H9 (cell line): ENCODE data around the gene C10orf71. TPM values are rescaled to one million over a fixed set of nuclear protein-coding genes. Genes with fewer than 3 reads are reported as not detected.

ENCODE experiments used
- DNase-seq: peaks from one replicate; pipeline ENCODE4 v3.0.0-alpha.2; 2017
- H2AFZ ChIP-seq: one replicate; pipeline ENCODE4 v1.6.1; 2013; ENCODE audit warnings: mild to moderate bottlenecking, low read length, control low read depth, moderate library complexity
- H2AK5ac ChIP-seq: 2 replicates; pipeline ENCODE4 v1.6.1; 2013; ENCODE audit warnings: low read length, control low read depth, mixed read lengths; ENCODE audit not compliant: insufficient read length
- H2BK120ac ChIP-seq: one replicate; pipeline ENCODE4 v1.6.1; 2013; ENCODE audit warnings: low read depth, mild to moderate bottlenecking, low read length, control low read depth, inconsistent platforms; ENCODE audit not compliant: poor library complexity, severe bottlenecking
- H2BK12ac ChIP-seq: 2 replicates; pipeline ENCODE4 v1.6.1; 2013; ENCODE audit warnings: low read length, control low read depth, mixed read lengths, low read depth; ENCODE audit not compliant: insufficient read length
- H2BK15ac ChIP-seq: 2 replicates; pipeline ENCODE4 v1.6.1; 2013; ENCODE audit warnings: low read depth, low read length, control low read depth
- H2BK20ac ChIP-seq: one replicate; pipeline ENCODE4 v1.6.1; 2013; ENCODE audit warnings: low read depth, mild to moderate bottlenecking, low read length, control low read depth, inconsistent platforms; ENCODE audit not compliant: poor library complexity, severe bottlenecking
- H2BK5ac ChIP-seq: 2 replicates; pipeline ENCODE4 v1.6.1; 2013; ENCODE audit warnings: low read length, control low read depth, mixed read lengths; ENCODE audit not compliant: insufficient read length
- H3K14ac ChIP-seq: 2 replicates; pipeline ENCODE4 v1.6.1; 2013; ENCODE audit warnings: low read length, control low read depth; ENCODE audit not compliant: insufficient read depth
- H3K18ac ChIP-seq: 2 replicates; pipeline ENCODE4 v1.6.1; 2013; ENCODE audit warnings: low read depth, mild to moderate bottlenecking, mixed read lengths, low read length, control low read depth; ENCODE audit not compliant: insufficient read length
- H3K23ac ChIP-seq: 2 replicates; pipeline ENCODE4 v1.6.1; 2013; ENCODE audit warnings: low read length, control low read depth, mixed read lengths, low read depth; ENCODE audit not compliant: insufficient read length
- H3K23me2 ChIP-seq: 2 replicates; pipeline ENCODE4 v1.6.1; 2013; ENCODE audit warnings: low read depth, mild to moderate bottlenecking, mixed read lengths, low read length, control low read depth; ENCODE audit not compliant: insufficient read length, poor library complexity, severe bottlenecking
- H3K27ac ChIP-seq: 2 replicates; pipeline ENCODE4 v1.5.1; 2013; ENCODE audit warnings: low read length, control low read depth, mixed read lengths, low read depth; ENCODE audit not compliant: insufficient read length
- H3K27me3 ChIP-seq: 2 replicates; pipeline ENCODE4 v1.6.1; 2013; ENCODE audit warnings: low read length, control low read depth, inconsistent platforms; ENCODE audit not compliant: insufficient read depth
- H3K4ac ChIP-seq: 2 replicates; pipeline ENCODE4 v1.6.1; 2013; ENCODE audit warnings: low read depth, mild to moderate bottlenecking, control low read depth, inconsistent platforms, low read length, moderate library complexity
- H3K4me1 ChIP-seq: 2 replicates; pipeline ENCODE4 v1.6.1; 2013; ENCODE audit warnings: low read length, control low read depth, inconsistent platforms; ENCODE audit not compliant: insufficient read depth
- H3K4me2 ChIP-seq: 2 replicates; pipeline ENCODE4 v1.6.1; 2013; ENCODE audit warnings: low read length, control low read depth, mixed read lengths; ENCODE audit not compliant: insufficient read length, insufficient read depth
- H3K56ac ChIP-seq: 2 replicates; pipeline ENCODE4 v1.6.1; 2013; ENCODE audit warnings: low read depth, mild to moderate bottlenecking, mixed read lengths, low read length, control low read depth; ENCODE audit not compliant: insufficient read length
- H3K79me1 ChIP-seq: 2 replicates; pipeline ENCODE4 v1.6.1; 2013; ENCODE audit warnings: low read depth, mild to moderate bottlenecking, moderate library complexity, low read length, control low read depth, inconsistent platforms; ENCODE audit not compliant: insufficient read depth, poor library complexity, severe bottlenecking
- H3K79me2 ChIP-seq: 2 replicates; pipeline ENCODE4 v1.6.1; 2013; ENCODE audit warnings: low read length, control low read depth, inconsistent platforms; ENCODE audit not compliant: insufficient read depth
- H3K9ac ChIP-seq: 2 replicates; pipeline ENCODE4 v1.6.1; 2013; ENCODE audit warnings: low read length, control low read depth, mixed read lengths; ENCODE audit not compliant: insufficient read length; ENCODE audit errors: extremely low read depth
- H3K9me3 ChIP-seq: one replicate; pipeline ENCODE4 v1.6.1; 2013; ENCODE audit warnings: low read depth, low read length, inconsistent platforms; ENCODE audit not compliant: control insufficient read depth
- H3T11ph ChIP-seq: one replicate; pipeline ENCODE4 v1.6.1; 2013; ENCODE audit warnings: mild to moderate bottlenecking, low read length, control low read depth, inconsistent platforms
- H4K20me1 ChIP-seq: one replicate; pipeline ENCODE4 v1.6.1; 2013; ENCODE audit not compliant: control insufficient read depth, insufficient read length, insufficient read depth
- H4K5ac ChIP-seq: 2 replicates; pipeline ENCODE4 v1.6.1; 2013; ENCODE audit warnings: low read depth, mild to moderate bottlenecking, mixed read lengths, low read length, control low read depth; ENCODE audit not compliant: insufficient read length
- H4K8ac ChIP-seq: replicated peaks from 2 replicates; pipeline ENCODE4 v1.6.1; 2013; ENCODE audit warnings: low read length, control low read depth, mixed read lengths, low read depth; ENCODE audit not compliant: insufficient read length
- H4K91ac ChIP-seq: 2 replicates; pipeline ENCODE4 v1.6.1; 2013; ENCODE audit warnings: low read depth, mild to moderate bottlenecking, moderate library complexity, mixed read lengths, low read length, control low read depth; ENCODE audit not compliant: insufficient read length
- H3K27ac Mint-ChIP-seq, 3 experiments: 2 replicates in 2 of 3; 3 replicates in 1 of 3; pipeline ENCODE4 v1.8.0; 2020 to 2021; ENCODE audit warnings: mixed read lengths in 3 of 3, mild to moderate bottlenecking in 1 of 3, moderate library complexity in 1 of 3
- H3K27me3 Mint-ChIP-seq: 2 replicates; pipeline ENCODE4 v1.8.0; 2021; ENCODE audit warnings: low read depth, mild to moderate bottlenecking, moderate library complexity, mixed read lengths
- H3K36me3 Mint-ChIP-seq, 3 experiments: 2 replicates in 2 of 3; 3 replicates in 1 of 3; pipeline ENCODE4 v1.8.0; 2020 to 2021; ENCODE audit warnings: low read depth in 3 of 3, mixed read lengths in 3 of 3; ENCODE audit not compliant: insufficient read depth in 1 of 3
- H3K4me1 Mint-ChIP-seq, 2 experiments: 2 replicates each; pipeline ENCODE4 v1.8.0; 2020; ENCODE audit warnings: mixed read lengths in 2 of 2
- H3K4me3 Mint-ChIP-seq, 2 experiments: 2 replicates in 1 of 2; 3 replicates in 1 of 2; pipeline ENCODE4 v1.8.0; 2020 to 2021; ENCODE audit warnings: mild to moderate bottlenecking in 2 of 2, mixed read lengths in 2 of 2, moderate library complexity in 1 of 2
- H3K9me3 Mint-ChIP-seq, 2 experiments: 2 replicates in 1 of 2; 3 replicates in 1 of 2; pipeline ENCODE4 v1.8.0; 2020; ENCODE audit warnings: mild to moderate bottlenecking in 2 of 2, mixed read lengths in 2 of 2, moderate library complexity in 1 of 2
- WGBS: extraction: QIAGEN DNeasy Blood & Tissue Kit; methylation state at CpG from one replicate; pipeline ENCODE4 v1.1.7; 2013; ENCODE audit warnings: missing lambda C conversion rate, low lambda C conversion rate, mixed read lengths; ENCODE audit not compliant: insufficient read length; ENCODE audit errors: extremely low coverage; 5-methylcytosine and 5-hydroxymethylcytosine counted together
- total RNA-seq: library from RNA; stranded (reverse); gene quantifications from 2 replicates; pipeline ENCODE4 v1.2.1, GENCODE V29; 2021
- TF ChIP-seq, protein P1 (sequence below): fragments of 200-600 bp; sonication (generic); conservative IDR thresholded peaks from 3 replicates; pipeline ENCODE4 v1.8.0; 2021; ENCODE audit warnings: antibody characterized with exemption, mild to moderate bottlenecking

C10orf71 gene
- total RNA-seq, 1 experiment from 2014 or later = not detected

DNA sequence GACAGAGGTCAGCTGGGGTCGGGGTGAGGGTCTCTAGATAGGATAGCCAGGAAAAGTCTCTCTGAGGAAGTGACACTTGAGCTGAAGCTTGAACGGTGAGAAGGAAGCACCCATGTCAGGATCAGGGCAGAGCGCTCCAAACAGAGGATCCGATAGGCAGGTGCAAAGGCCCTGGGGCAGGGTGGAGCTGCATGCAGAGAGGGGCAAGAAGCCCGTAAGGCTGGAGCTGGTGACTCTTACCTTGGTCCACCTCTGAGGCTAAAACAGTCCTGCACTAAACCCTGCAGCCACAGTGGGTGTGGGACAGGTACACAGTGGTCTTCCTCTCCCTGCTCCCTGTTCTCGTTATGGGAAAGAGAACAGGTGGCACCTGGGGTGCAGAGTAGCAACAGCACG, 5.8 kb upstream of the C10orf71 start:
- WGBS = no CpG with 5 or more reads among the region's 7 CpGs
- H3K36me3 Mint-ChIP-seq = no peaks in the 10 kb centered on the region
- Histone ChIP-seq H3K4ac (no peak overlapping the region), H2BK120ac (no peak overlapping the region), H3K27me3 (no peaks in the 10 kb centered on the region), H3K56ac (no peak overlapping the region), H3K23ac (no peak overlapping the region), H3K9me3 (no peaks in the 10 kb centered on the region), H2BK5ac (no peak overlapping the region), H3K79me1 (no peaks in the 10 kb centered on the region), H3K9ac (no peak overlapping the region), H3K14ac (no peak overlapping the region), H2AK5ac (no peak overlapping the region), H2BK12ac (no peak overlapping the region), H3K23me2 (no peaks in the 10 kb centered on the region), H4K8ac (no peak overlapping the region), H4K20me1 (no peaks in the 10 kb centered on the region), H3K18ac (no peak overlapping the region), H3K4me1 (no peaks in the 10 kb centered on the region; the same call in 1 of the 2 replicates), H3K27ac (no peak overlapping the region), H2BK15ac (no peak overlapping the region), H3K4me2 (no peak overlapping the region), H3K79me2 (no peaks in the 10 kb centered on the region), H3T11ph (no peak overlapping the region), H4K5ac (no peak overlapping the region), H2AFZ (no peak overlapping the region), H2BK20ac (no peak overlapping the region), H4K91ac (no peak overlapping the region)
- no peak overlapping the region for H3K27ac Mint-ChIP-seq
- peaks cover 19% of the 10 kb centered on the region for H3K27me3 Mint-ChIP-seq
- H3K9me3 Mint-ChIP-seq = no peaks in the 10 kb centered on the region
- no peak overlapping the region for H3K4me3 Mint-ChIP-seq
- DNase-seq = no peak
- H3K4me1 Mint-ChIP-seq = peaks cover 15 to 18% of the 10 kb centered on the region in 2 experiments
- TF ChIP-seq, protein P1, sequence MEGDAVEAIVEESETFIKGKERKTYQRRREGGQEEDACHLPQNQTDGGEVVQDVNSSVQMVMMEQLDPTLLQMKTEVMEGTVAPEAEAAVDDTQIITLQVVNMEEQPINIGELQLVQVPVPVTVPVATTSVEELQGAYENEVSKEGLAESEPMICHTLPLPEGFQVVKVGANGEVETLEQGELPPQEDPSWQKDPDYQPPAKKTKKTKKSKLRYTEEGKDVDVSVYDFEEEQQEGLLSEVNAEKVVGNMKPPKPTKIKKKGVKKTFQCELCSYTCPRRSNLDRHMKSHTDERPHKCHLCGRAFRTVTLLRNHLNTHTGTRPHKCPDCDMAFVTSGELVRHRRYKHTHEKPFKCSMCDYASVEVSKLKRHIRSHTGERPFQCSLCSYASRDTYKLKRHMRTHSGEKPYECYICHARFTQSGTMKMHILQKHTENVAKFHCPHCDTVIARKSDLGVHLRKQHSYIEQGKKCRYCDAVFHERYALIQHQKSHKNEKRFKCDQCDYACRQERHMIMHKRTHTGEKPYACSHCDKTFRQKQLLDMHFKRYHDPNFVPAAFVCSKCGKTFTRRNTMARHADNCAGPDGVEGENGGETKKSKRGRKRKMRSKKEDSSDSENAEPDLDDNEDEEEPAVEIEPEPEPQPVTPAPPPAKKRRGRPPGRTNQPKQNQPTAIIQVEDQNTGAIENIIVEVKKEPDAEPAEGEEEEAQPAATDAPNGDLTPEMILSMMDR = no peak
